IMR-90 (cell line): ENCODE data around the gene PEX5. TPM values are rescaled to one million over a fixed set of nuclear protein-coding genes. Genes with fewer than 3 reads are reported as not detected.

ENCODE experiments used
- ATAC-seq: fragments of 200-7000 bp; cut with Tn5 transposase; 2 replicates; pipeline ENCODE4 v1.9.1; 2020; ENCODE audit warnings: low read depth, mild to moderate bottlenecking, moderate library complexity
- BruUV-seq: library from RNA; stranded (reverse); fragments of 400-500 nt; replicated peaks from 2 replicates; lab custom pipeline; 2021; lab: Mats Ljungman, UMichigan
- CTCF ChIA-PET: fragments of 300-600 bp; formaldehyde crosslinking; extraction: SDS; loops from one replicate; lab custom pipeline; 2021; ENCODE audit warnings: antibody characterized with exemption; lab: Yijun Ruan, JAX
- POLR2A ChIA-PET: fragments of 300-600 bp; sonication (Branson Sonifier 250); formaldehyde crosslinking; loops from one replicate; lab custom pipeline; 2022; ENCODE audit warnings: antibody characterized with exemption; ENCODE audit not compliant: unreplicated experiment; lab: Charles Lee
- DNase-seq: peaks from one replicate; pipeline ENCODE4 v3.0.0; 2013
- H2AFZ ChIP-seq: replicated peaks from 2 replicates; pipeline ENCODE3; 2013; ENCODE audit warnings: low read length, mild to moderate bottlenecking; ENCODE audit not compliant: poor library complexity
- H2AK5ac ChIP-seq: 2 replicates; pipeline ENCODE4 v1.6.1; 2013; ENCODE audit warnings: low read depth, low read length, inconsistent platforms
- H2AK9ac ChIP-seq: replicated peaks from 2 replicates; pipeline ENCODE3; 2013; ENCODE audit warnings: mild to moderate bottlenecking, low read depth, low read length, moderate library complexity; ENCODE audit not compliant: poor library complexity
- H2BK120ac ChIP-seq: 2 replicates; pipeline ENCODE4 v1.6.1; 2013; ENCODE audit warnings: low read depth, low read length, inconsistent platforms
- H2BK15ac ChIP-seq: 3 replicates; pipeline ENCODE4 v1.6.1; 2013; ENCODE audit warnings: low read depth, low read length, inconsistent platforms
- H2BK20ac ChIP-seq: 2 replicates; pipeline ENCODE4 v1.6.1; 2013; ENCODE audit warnings: low read depth, mild to moderate bottlenecking, inconsistent platforms, low read length, moderate library complexity
- H2BK5ac ChIP-seq: 2 replicates; pipeline ENCODE4 v1.6.1; 2013; ENCODE audit warnings: mild to moderate bottlenecking, low read depth, low read length, inconsistent platforms; ENCODE audit not compliant: poor library complexity, severe bottlenecking
- H3K14ac ChIP-seq: replicated peaks from 2 replicates; pipeline ENCODE4 v1.6.1; 2013; ENCODE audit warnings: low read depth, low read length, inconsistent platforms
- H3K18ac ChIP-seq: 2 replicates; pipeline ENCODE4 v1.6.1; 2013; ENCODE audit warnings: low read depth, low read length, control low read depth
- H3K23ac ChIP-seq: 2 replicates; pipeline ENCODE4 v1.6.1; 2013; ENCODE audit warnings: low read depth, low read length, inconsistent platforms
- H3K27ac ChIP-seq: 2 replicates; pipeline ENCODE4 v1.5.1; 2013; ENCODE audit warnings: mild to moderate bottlenecking, control low read depth, low read length; ENCODE audit not compliant: insufficient read depth
- H3K27me3 ChIP-seq: 2 replicates; pipeline ENCODE4 v1.6.1; 2013; ENCODE audit warnings: low read length; ENCODE audit not compliant: control insufficient read depth, insufficient read depth
- H3K36me3 ChIP-seq: 2 replicates; pipeline ENCODE4 v1.6.1; 2013; ENCODE audit warnings: low read length, mixed read lengths; ENCODE audit not compliant: control insufficient read depth, insufficient read depth
- H3K4ac ChIP-seq: 2 replicates; pipeline ENCODE4 v1.6.1; 2013; ENCODE audit warnings: low read depth, low read length, inconsistent platforms
- H3K4me1 ChIP-seq: 2 replicates; pipeline ENCODE4 v1.6.1; 2013; ENCODE audit warnings: low read length, mixed read lengths; ENCODE audit not compliant: control insufficient read depth, insufficient read depth
- H3K4me2 ChIP-seq: 2 replicates; pipeline ENCODE4 v1.6.1; 2013; ENCODE audit warnings: low read depth, mild to moderate bottlenecking, control low read depth, low read length, moderate library complexity
- H3K4me3 ChIP-seq: 2 replicates; pipeline ENCODE4 v1.5.1; 2013; ENCODE audit warnings: low read depth, mild to moderate bottlenecking, control low read depth, low read length, moderate library complexity; ENCODE audit not compliant: insufficient read depth
- H3K56ac ChIP-seq: 2 replicates; pipeline ENCODE4 v1.6.1; 2013; ENCODE audit warnings: low read length, inconsistent platforms; ENCODE audit not compliant: insufficient read depth; ENCODE audit errors: extremely low read depth
- H3K79me1 ChIP-seq, 2 experiments: 2 replicates each; pipeline ENCODE4 v1.6.1; 2013; ENCODE audit warnings: low read length in 2 of 2, inconsistent platforms in 1 of 2, low read depth in 1 of 2
- H3K9ac ChIP-seq: 2 replicates; pipeline ENCODE4 v1.6.1; 2013; ENCODE audit warnings: low read depth, low read length, control low read depth
- H3K9me1 ChIP-seq: 2 replicates; pipeline ENCODE4 v1.6.1; 2013; ENCODE audit warnings: low read length, inconsistent platforms; ENCODE audit not compliant: insufficient read depth
- H3K9me3 ChIP-seq: 2 replicates; pipeline ENCODE4 v1.6.1; 2013; ENCODE audit warnings: low read length; ENCODE audit not compliant: control insufficient read depth, insufficient read depth
- H4K20me1 ChIP-seq: 2 replicates; pipeline ENCODE4 v1.6.1; 2013; ENCODE audit warnings: low read length, inconsistent platforms; ENCODE audit not compliant: insufficient read depth
- H4K5ac ChIP-seq: 2 replicates; pipeline ENCODE4 v1.6.1; 2013; ENCODE audit warnings: mild to moderate bottlenecking, low read depth, low read length, control low read depth
- H4K8ac ChIP-seq, 2 experiments: 2 replicates each; pipeline ENCODE4 v1.6.1; 2013; ENCODE audit warnings: low read depth in 2 of 2, low read length in 2 of 2, control low read depth in 1 of 2, inconsistent platforms in 1 of 2
- H4K91ac ChIP-seq: 2 replicates; pipeline ENCODE4 v1.6.1; 2013; ENCODE audit warnings: low read depth, low read length, inconsistent platforms; ENCODE audit not compliant: insufficient read depth
- MAFK ChIP-seq: IDR thresholded peaks from 2 replicates; pipeline ENCODE4 v1.6.1; 2012; ENCODE audit warnings: low read depth, low read length, improper control_type of control experiment
- NFE2L2 ChIP-seq: fragments of 150-350 bp; IDR thresholded peaks from 2 replicates; pipeline ENCODE4 v1.6.1; 2016; ENCODE audit warnings: low read depth, mild to moderate bottlenecking, low read length
- RAD21 ChIP-seq: IDR thresholded peaks from 2 replicates; pipeline ENCODE4 v1.6.1; 2012; ENCODE audit warnings: low read length, improper control_type of control experiment
- SMC3 ChIP-seq: fragments of 150-350 bp; IDR thresholded peaks from 2 replicates; pipeline ENCODE4 v1.6.1; 2016; ENCODE audit warnings: low read depth, mild to moderate bottlenecking, antibody characterized with exemption, low read length, moderate library complexity
- WGBS, 2 experiments: methylation state at CpG; one replicate each; pipeline versions ENCODE4 v1.1.5 to v1.1.7; 2013; ENCODE audit warnings: missing lambda C conversion rate in 2 of 2; ENCODE audit not compliant: insufficient read length in 1 of 2; ENCODE audit errors: extremely low coverage in 2 of 2; 5-methylcytosine and 5-hydroxymethylcytosine counted together
- dilution Hi-C: fragments of 300-500 bp; cut with HindIII; formaldehyde crosslinking; loops from one replicate; pipeline ENCODE4 v1.14.3; 2018; ENCODE audit warnings: low sequenced_read_pairs; ENCODE audit not compliant: unreplicated experiment
- in situ Hi-C: fragments of 300-500 bp; cut with MboI; formaldehyde crosslinking; loops from 3 replicates; pipeline ENCODE4 v1.14.3; 2019; ENCODE audit warnings: low sequenced_read_pairs, inconsistent platforms, mixed read lengths
- intact Hi-C: fragments of 100-400 bp; cut with micrococcal nuclease; formaldehyde crosslinking; loops from 2 replicates; pipeline ENCODE4 v1.10.0; 2022
- polyA plus RNA-seq, 3 experiments: library from polyadenylated mRNA; depleted of rRNA; stranded (reverse); fragments of >200 nt; gene quantifications; 2 replicates each; pipeline ENCODE4 v1.2.3, GENCODE V29; 2012; ENCODE audit warnings: low replicate concordance in 1 of 3
- total RNA-seq: library from RNA; depleted of rRNA; stranded (reverse); fragments of >200 nt; gene quantifications from 2 replicates; pipeline ENCODE4 v1.2.3, GENCODE V29; 2012
- TF ChIP-seq, protein P1 (sequence below): conservative IDR thresholded peaks from 2 replicates; pipeline ENCODE4 v1.5.1; 2012; ENCODE audit warnings: mild to moderate bottlenecking, low read depth, low read length, improper control_type of control experiment

The PEX5 gene
- total and polyA plus RNA-seq, 2 of the 4 experiments (the other 2 are of a cell fraction): 14.4 to 18.3 TPM

DNA sequence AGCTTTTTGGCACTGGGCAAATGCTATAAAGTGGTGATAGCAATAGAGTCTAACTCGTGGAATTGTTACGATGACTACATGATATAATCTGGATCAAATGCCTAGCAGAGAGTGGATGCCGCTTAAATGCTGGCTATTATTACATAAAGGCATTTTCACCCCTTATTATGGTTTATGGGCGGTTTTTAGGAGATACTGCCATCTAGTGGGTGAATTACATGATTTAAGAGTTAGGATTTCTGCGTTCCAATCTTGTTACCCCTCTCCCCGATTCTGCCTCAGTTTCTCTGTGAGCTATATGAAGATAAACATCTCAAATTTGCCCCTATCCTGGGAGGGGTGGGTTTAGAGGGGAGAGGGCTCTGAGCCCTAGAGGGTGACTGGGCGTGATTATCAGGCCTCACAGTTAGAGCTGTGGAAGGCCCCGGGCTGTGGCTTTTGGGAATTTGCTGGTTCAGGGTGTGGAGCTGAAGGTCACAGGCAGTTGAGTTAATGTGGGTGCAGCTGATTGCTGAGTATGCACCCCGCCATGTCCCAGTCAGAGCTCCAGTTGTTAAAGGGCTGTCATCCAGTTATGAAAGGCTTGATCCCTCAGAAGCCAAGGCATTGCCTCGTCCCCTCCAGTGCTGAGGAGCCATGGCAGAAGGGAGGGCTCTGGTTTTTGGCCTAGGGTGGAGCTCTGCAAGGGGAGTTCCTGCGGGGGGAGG, 44.9 kb upstream of the PEX5 start:
- no peak overlapping the region for H2BK15ac ChIP-seq
- no peak overlapping the region for H4K5ac ChIP-seq
- no peak overlapping the region for H3K4me2 ChIP-seq
- no peak overlapping the region for H3K4me3 ChIP-seq
- H3K9me1 ChIP-seq: no peaks in the 10 kb centered on the region
- peaks cover 42% of the 10 kb centered on the region for H3K36me3 ChIP-seq
- H2AFZ ChIP-seq: peak overlapping the region; percentile 56
- no peak overlapping the region for H3K56ac ChIP-seq
- intact Hi-C loops: loop anchor here (1.0 kb wide), 2 partner anchors 31 to 84 kb away; partner anchors contain the start of gene C1S
- no peak overlapping the region for H3K27ac ChIP-seq
- no peak overlapping the region for H2AK9ac ChIP-seq
- H3K27me3 ChIP-seq: no peaks in the 10 kb centered on the region
- H3K14ac ChIP-seq: no peak overlapping the region
- no peaks in the 10 kb centered on the region for H3K79me1 ChIP-seq
- in situ Hi-C loops: no loop called here
- H2BK5ac ChIP-seq: no peak overlapping the region
- peaks cover 2% of the 10 kb centered on the region; the same call in 1 of the 2 replicates for H3K4me1 ChIP-seq
- no peak overlapping the region for H3K4ac ChIP-seq
- H2BK20ac ChIP-seq: no peak overlapping the region
- H4K8ac ChIP-seq: no peak overlapping the region
- H3K9me3 ChIP-seq: no peaks in the 10 kb centered on the region
- dilution Hi-C loops: no loop called here
- ATAC-seq (peak; percentile 57), DNase-seq (peak; percentile 40)
- H2BK120ac ChIP-seq: no peak overlapping the region
- H3K18ac ChIP-seq: no peak overlapping the region
- no CpG with 5 or more reads among the region's 11 CpGs for WGBS, 2 experiments
- ChIA-PET CTCF (interaction anchor here (1.0 to 1.6 kb wide), 4 partner anchors 17 to 84 kb away, joined by 3 to 6 read pairs (median 3); partner anchors contain the start of gene C1S), POLR2A (no interaction called here)
- H3K23ac ChIP-seq: no peak overlapping the region
- H4K20me1 ChIP-seq: 0 out of 2 replicates have a peak, but pooled peaks cover 3% of the 10 kb centered on the region
- no peak overlapping the region for H4K91ac ChIP-seq
- H3K9ac ChIP-seq: no peak overlapping the region
- TF ChIP-seq NFE2L2 (no peak), RAD21 (peak; percentile 48), SMC3 (peak; percentile 32; the same call in 1 of the 2 replicates), MAFK (no peak)
- TF ChIP-seq, protein P1, sequence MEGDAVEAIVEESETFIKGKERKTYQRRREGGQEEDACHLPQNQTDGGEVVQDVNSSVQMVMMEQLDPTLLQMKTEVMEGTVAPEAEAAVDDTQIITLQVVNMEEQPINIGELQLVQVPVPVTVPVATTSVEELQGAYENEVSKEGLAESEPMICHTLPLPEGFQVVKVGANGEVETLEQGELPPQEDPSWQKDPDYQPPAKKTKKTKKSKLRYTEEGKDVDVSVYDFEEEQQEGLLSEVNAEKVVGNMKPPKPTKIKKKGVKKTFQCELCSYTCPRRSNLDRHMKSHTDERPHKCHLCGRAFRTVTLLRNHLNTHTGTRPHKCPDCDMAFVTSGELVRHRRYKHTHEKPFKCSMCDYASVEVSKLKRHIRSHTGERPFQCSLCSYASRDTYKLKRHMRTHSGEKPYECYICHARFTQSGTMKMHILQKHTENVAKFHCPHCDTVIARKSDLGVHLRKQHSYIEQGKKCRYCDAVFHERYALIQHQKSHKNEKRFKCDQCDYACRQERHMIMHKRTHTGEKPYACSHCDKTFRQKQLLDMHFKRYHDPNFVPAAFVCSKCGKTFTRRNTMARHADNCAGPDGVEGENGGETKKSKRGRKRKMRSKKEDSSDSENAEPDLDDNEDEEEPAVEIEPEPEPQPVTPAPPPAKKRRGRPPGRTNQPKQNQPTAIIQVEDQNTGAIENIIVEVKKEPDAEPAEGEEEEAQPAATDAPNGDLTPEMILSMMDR: peak; percentile 58
- H2AK5ac ChIP-seq: no peak overlapping the region
- BruUV-seq: no TSS peak
